HG03571 (cell line): Measurements from ENCODE around the gene FBXL14.

Source experiments
- ATAC-seq: cut with Tn5 transposase; IDR thresholded peaks from one replicate; pipeline ENCODE4 v1.9.1; 2021; ENCODE audit not compliant: unreplicated experiment

Gene FBXL14

DNA sequence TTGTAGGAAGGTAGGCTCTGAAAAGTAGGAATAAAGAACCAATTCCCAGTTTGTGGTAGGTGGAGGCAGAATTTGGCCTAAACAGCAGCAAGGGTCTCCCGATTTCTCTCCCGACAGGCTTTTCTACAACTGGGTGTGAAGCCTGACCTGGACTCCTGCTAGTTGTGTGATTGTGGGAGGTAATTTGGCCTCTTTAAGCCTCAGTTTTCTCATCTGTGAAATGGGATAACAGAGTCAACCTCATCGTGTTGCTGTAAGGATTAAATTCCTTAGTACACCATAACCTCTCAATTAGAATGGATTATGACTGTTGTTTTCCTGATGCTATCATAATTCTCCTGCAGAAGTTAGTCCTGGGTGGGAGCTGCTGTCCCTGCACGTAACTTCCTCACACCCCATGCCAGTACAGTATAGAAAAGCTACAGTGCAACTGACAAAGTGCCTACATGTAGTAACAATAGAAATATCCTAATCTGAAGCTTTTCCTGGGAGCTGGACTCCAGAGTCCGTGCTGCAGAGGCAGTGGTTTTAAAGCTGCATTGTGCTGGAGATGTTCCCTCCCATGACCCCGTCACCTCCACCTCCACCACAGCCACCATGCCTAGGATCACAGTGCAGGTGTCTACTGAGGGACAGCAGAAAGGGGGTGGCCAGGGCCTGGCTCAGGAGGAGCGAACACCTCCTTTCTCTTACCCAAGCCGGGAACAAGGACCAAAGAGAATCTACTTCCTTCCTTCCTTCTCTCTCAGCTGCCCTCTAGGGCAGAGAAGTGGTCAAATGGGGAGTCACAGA, 76.5 kb downstream of the FBXL14 start:
- no peak for ATAC-seq

DNA sequence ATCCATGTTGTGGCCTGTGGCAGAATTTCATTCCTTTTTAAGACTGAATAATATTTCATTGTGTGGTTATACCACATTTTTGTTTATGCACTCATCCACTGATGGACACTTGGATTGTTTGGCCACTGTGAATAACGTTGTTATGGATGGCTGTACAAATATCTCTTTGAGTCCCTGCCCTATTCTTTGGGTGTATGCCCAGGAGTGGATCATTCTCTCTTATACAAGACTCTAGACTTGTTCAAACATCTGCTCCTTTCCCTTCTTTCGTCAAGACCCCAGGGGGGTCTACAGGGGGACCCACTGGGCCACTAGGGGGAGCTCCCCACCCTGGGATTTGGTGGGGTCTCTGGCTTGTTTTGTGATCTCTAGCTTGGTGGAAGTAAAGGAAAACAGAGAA, 77.4 kb downstream of the FBXL14 start:
- ATAC-seq = no peak
